LHCN-M2 (cell line): ENCODE results near the gene STX18. TPM values are rescaled to one million over a fixed set of nuclear protein-coding genes. Genes with fewer than 3 reads are reported as not detected.
"Not testable (repeated sequence)": the region's sequence is repeated elsewhere in the genome, so short reads cannot be mapped to it uniquely, and the experiment has no call there.

Experiments used
- DNase-seq: peaks from one replicate; pipeline ENCODE4 v3.0.0-alpha.2; 2012; ENCODE audit warnings: low read depth
- total RNA-seq: library from RNA; depleted of rRNA; stranded (reverse); fragments of >200 nt; gene quantifications from 2 replicates; pipeline ENCODE4 v1.2.3, GENCODE V29; 2014

Gene STX18
- total RNA-seq, 1 experiment from 2014 or later, result 22.7 TPM

GRCh38 chr4:4510641-4511040 lies 31.2 kb downstream of the STX18 start:
- not testable (repeated sequence) for DNase-seq

DNA sequence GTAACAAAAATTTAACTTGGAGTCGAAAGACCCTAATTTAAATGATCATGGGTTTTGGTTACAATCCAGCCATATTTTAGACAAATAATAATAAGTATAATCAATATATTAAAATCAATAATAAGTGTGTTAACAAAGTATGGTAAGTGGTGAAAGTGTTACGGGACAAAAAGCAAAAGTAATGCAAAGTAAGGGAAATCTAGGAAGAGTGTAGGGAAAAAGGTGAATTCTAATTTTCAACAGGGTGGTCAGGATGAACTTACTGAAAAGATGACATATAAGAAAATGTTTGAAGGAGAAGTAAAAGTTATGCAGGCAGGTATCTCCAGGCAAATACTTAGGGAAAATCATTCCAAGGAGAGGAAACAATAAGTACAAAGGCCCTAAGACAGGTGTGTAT lies 32.3 kb downstream of the STX18 start:
- DNase-seq, result no peak

- no peak for DNase-seq
Measured at GRCh38 chr4:4507923-4508322, 33.9 kb downstream of the STX18 start.

DNA sequence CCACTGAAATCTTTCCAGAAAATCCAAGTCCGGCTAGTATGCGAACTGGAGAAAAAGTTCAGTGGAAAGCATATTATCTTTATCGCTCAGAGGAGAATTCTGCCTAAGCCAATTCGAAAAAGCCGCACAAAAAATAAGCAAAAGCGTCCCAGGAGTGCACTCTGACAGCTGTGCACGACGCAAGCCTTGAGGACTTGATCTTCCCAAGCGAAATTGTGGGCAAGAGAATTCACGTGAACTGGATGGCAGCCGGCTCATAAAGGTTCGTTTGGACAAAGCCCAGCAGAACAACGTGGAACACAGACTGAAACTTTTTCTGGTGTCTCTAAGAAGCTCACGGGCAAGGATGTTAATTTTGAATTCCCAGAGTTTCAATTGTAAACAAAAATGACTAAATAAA lies 34.4 kb downstream of the STX18 start:
- no peak for DNase-seq

- DNase-seq, result no peak
Measured at GRCh38 chr4:4506961-4507360, 34.9 kb downstream of the STX18 start.

DNA sequence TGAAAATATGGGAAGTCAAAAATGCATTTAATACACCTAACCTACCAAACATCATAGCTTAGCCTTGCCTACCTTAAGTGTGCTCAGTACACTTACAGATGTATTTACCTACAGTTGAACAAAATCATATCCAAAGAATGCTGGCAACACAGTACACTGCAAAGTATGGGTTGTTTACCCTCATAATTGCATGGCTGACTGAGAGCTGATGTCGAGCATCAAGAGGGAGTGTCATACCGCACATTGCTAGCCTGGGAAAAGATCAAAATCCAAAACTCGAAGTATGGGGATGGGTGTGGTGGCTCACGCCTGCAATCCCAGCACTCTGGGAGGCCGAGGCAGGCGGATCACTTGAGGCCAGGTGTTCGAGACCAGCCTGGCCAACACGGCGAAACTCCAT lies 36.6 kb downstream of the STX18 start:
- DNase-seq, result not testable (repeated sequence)

DNA sequence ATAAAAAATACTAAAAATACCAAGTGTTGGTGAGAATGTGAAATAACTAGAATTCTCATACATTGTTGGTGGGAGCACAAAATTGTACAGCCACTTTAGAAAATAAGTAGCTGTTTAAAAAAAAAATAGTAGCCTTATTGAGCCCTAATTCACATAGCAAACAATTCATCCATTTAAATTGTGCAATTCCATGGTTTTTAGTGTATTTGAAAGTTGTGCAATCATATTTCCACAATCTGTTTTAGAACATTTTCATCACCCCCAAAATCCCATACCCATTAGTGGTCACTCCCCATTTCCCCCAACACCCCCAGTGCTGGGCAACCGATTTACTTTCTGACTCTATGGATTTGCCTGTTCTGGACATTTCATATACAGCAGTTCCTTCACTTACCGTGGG lies 37.1 kb downstream of the STX18 start:
- DNase-seq, result no peak

DNA sequence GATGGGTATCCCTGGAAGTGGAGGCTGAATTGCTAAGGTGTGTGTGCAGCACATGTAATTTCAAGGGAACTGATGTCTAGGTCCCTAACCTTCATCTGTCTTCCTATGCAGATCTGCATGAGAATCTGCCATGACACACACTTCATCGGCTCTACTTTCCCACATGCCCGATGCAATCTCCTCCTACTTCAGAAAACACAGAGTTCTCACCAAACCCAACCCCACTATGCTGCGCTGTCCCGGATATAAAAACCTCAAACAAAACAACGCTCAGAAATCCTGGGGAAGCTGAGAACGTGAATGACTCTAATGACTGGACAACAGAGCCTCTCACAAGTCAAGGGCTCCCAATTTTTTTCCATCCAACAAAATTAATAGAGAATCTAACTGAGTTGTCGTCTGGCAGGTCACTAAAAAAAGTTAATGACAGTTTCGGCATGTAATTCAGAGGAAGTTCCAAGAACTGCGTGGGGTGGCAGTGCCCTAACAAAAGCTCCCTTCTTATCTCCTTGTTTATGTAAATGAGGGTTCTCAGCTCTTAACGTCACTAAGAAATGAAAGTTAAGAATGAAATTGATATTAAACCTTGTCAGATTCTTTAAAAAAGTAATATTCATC lies 39.0 kb downstream of the STX18 start:
- DNase-seq, result peak; percentile 70

GRCh38 chr4:4501679-4502078 lies 40.2 kb downstream of the STX18 start:
- DNase-seq, result no peak

DNA sequence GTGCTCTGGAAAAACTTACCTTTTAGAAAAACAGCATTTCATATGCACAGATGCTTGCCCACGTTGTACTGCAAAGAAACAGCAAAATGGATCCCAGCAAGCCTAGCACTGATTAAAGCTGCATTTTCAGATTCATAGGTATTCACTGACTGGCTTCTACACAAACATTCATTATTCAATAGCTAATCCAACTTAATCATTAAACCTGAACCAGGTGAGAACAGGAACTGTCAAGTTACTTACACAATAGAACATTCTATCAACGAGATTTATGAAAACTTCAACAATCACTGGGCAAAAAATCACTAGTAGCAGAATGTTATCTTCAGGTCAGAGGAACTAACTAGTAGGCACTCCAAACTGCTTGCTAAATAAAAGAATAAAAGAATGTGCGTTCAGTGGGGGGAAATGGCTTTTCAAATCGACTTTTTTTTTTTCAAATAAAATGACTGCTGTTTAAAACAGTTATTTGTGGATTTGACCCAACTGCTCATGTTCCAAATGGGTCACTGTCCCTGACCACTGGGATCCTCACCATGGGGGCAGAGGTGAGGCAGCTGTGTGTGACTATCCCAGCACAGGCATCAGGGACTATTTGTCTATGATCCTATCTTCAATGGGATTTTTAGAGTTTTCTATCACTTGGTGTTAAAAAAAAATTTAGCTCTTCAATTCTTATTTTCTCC lies 42.3 kb downstream of the STX18 start:
- DNase-seq, result no peak

DNA sequence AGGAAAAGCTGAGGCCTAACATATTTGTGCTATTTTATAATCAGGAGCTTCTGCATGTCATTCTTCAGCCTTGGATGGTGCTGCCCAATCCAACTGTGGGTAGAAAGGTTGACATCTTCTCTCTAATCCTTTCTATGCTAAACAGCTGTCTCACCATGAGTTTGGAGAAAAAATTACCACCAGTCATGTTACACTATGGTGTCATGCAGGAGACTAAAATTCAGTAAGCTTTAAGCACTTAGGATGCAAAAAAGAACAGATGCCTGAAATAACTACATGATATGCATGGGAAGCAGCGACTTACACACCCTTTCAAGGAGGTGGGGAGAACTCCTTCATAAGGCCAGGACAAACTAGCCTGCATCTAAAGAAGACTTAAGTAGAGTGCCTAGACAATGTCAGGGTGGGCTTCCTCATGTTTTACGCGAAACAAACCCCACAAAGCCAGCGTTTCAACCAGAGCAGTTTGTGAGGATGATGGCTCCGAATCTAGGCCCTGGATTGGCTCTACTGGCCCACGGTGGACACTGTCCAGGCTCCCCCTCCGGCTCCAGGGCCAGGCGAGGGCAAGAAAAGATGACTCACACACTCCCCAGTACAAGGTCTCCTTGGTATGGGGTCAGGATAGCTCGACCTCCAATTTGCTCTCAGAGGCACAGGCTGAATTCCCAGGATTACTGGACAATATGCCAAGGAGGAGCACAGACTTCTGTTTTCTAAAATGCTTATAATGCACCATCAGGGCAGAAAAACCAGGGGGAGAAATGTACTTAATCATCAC lies 45.1 kb downstream of the STX18 start:
- DNase-seq, result no peak

GRCh38 chr4:4494882-4495281 lies 47.0 kb downstream of the STX18 start:
- DNase-seq, result no peak

- DNase-seq, result peak; percentile 33
Measured at GRCh38 chr4:4492161-4492847, 49.5 kb downstream of the STX18 start.

DNA sequence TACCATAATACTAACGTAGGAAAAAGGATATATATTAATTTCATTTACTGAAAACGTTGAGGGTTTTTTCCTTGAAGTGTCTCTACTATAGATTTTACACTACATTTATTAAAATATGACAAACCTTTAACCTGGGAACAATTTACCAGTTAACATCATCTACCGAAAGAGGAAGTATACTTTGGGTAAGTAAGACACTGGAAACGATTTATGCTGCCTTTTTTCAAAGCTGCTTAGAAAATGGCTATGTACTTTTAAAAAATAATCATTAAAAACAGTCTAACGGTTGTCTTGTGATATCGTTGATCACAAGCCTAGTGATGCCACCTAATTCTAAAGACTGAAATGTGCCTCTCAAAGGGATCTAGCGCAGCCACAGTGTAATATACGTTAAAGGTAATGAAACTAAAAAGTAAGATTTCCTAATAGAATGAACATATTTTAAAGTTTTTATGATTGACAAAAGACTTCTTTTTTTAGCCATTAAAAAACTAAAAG lies 50.4 kb downstream of the STX18 start:
- no peak for DNase-seq

- DNase-seq, result no peak
Measured at GRCh38 chr4:4490816-4491215, 51.0 kb downstream of the STX18 start.

DNA sequence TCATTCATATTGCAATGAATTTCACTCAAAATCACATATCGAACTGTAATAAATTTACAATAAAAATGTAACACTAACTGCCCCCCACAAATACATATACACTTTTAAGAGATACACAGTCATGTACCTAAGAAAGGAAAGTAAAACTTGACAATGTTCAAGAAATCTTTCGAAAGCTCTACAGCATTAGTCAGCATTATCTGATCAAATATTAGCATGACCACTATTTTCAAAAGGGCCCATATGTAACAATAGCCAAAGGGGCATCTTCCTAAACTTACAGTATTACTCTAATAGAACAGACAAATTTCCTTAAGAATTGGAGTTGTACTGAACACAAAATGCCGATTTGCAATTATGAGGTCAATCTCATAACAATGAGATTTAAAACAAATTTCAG lies 51.8 kb downstream of the STX18 start:
- no peak for DNase-seq

- peak; percentile 67 for DNase-seq
Measured at GRCh38 chr4:4488405-4489404, 53.1 kb downstream of the STX18 start.

DNA sequence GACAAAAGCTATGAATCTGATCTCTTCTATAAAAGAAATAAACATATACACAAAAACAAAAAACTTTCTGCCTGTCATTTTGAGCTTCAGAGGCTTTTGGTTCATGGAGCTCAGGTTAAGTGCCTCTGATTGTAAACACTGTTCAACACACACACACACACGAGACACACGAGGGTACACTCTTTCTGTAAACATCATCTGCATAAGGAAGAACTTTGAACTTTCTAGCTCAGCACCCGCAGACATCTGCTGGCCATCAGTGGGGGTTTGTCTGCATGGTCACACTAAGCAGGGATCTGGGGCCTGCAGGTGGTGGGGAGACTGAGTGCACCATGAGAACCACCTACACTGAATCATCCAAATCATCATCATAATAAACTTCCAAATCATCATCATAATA lies 54.9 kb downstream of the STX18 start:
- DNase-seq, result no peak

DNA sequence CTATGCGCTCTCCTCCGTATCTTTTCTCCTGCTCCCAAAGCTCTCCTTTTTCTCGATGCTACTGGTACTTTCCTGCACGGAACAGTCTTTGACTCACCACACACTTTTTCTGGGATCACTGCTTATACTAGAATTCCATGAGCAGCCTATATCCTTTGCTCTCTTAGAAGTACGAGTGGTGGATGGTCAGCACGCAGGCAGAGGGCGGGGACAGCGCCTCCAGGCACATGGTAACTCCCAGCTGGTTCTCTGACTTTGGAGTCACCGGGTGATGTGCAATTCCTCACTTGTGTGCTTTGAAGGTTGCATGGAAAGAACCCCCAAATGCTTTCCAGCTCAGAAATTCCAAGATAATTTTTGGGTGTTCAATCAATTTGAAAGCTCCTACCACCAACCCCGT lies 56.0 kb downstream of the STX18 start:
- DNase-seq, result no peak

- no peak for DNase-seq
Measured at GRCh38 chr4:4481399-4481994, 60.4 kb downstream of the STX18 start.
